ENCODE results near the gene CEACAM16.

The CEACAM16 gene

DNA sequence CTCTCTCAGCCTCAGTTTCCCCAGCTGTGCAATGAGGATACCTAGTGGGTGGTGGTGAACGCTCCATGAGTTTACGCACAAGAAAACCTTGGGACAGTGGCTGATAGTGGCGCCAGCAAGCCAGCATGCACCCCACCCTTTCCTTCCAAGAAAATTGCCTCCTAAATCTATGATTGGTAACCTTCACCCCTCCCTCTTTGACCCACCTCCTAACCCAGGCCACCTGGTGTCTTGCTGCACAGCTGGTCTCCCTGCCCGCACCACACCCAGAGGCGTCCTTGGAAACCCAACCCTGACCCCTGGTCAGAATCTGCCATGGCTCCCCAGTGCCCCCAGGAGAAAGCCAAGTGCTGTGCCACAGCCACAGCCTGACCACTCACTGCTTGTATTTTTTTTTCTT, 26.7 kb downstream of the CEACAM16 start:
- peaks cover 0 to 17% of the 10 kb centered on the region in 2 donors for H3K27me3 ChIP-seq
- TF ChIP-seq, protein P1, sequence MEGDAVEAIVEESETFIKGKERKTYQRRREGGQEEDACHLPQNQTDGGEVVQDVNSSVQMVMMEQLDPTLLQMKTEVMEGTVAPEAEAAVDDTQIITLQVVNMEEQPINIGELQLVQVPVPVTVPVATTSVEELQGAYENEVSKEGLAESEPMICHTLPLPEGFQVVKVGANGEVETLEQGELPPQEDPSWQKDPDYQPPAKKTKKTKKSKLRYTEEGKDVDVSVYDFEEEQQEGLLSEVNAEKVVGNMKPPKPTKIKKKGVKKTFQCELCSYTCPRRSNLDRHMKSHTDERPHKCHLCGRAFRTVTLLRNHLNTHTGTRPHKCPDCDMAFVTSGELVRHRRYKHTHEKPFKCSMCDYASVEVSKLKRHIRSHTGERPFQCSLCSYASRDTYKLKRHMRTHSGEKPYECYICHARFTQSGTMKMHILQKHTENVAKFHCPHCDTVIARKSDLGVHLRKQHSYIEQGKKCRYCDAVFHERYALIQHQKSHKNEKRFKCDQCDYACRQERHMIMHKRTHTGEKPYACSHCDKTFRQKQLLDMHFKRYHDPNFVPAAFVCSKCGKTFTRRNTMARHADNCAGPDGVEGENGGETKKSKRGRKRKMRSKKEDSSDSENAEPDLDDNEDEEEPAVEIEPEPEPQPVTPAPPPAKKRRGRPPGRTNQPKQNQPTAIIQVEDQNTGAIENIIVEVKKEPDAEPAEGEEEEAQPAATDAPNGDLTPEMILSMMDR (IDR thresholded peaks at IDR 0.05) = no peak
- H3K4me1 ChIP-seq = peaks cover 0 to 24% (median 16%) of the 10 kb centered on the region in 4 donors
- intact Hi-C loops (cut with DNase I; ENCODE audit: low total_unique reads) = loop anchor here (1.0 kb wide), 1 partner anchor 45 kb away; no protein-coding TSS in a partner anchor
- DNase-seq = no peak
- H3K4me3 ChIP-seq = no peak overlapping the region
- H3K9me3 ChIP-seq = no peaks in the 10 kb centered on the region
- H3K27ac ChIP-seq = no peak overlapping the region
- no peaks in the 10 kb centered on the region for H3K36me3 ChIP-seq

DNA sequence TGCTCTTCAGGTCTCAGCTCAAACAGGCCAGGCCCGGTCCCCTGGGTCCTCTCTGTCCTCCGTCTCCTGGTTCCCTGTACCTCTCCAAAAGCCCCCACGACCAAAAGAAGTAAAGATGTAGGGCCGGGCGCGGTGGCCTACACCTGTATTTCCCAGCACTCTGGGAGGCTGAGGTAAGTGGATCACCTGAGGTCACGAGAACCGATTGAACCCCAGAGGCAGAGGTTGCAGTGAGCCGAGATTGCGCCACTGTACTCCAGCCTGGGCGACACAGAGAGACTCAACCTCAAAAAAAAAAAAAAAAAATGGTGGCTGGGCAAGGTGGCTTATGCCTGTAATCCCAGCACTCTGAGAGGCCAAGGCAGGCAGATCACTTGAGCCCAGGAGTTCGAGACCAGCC, 27.5 kb downstream of the CEACAM16 start:
- Histone ChIP-seq H3K27ac (no peak overlapping the region), H3K4me3 (no peak overlapping the region)
- TF ChIP-seq, protein P1 (IDR thresholded peaks at IDR 0.05) = no peak

DNA sequence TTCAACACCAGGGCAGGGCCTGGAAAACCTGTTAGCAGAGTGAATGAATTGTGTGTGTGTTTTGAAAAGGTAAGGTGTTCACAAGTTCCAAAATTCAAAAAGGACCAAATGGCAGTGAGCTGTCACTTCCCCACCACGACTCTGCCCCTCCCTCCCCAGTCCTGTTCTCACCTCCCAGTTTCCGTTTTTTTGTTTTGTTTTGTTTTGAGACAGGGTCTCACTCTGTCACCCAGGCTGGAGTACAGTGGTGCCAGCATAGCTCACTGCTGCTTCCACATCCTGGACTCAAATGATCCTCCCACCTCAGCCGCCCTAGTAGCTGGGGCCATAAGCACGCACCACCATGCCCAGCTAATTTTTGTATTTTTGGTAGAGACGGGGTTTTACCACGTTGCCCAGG, 29.2 kb downstream of the CEACAM16 start:
- Histone ChIP-seq H3K4me3 (no peak overlapping the region), H3K4me1 (peaks cover 0 to 16% (median 10%) of the 10 kb centered on the region in 4 donors), H3K36me3 (no peaks in the 10 kb centered on the region), H3K9me3 (no peaks in the 10 kb centered on the region), H3K27me3 (peaks cover 0 to 11% of the 10 kb centered on the region in 2 donors), H3K27ac (no peak overlapping the region)
- TF ChIP-seq, protein P1 (IDR thresholded peaks at IDR 0.05) = no peak
- DNase-seq = no peak
- intact Hi-C loops (cut with DNase I; ENCODE audit: low total_unique reads) = no loop called here

More for the DNA sequence above, 27.5 kb downstream of the CEACAM16 start:
- H3K9me3 ChIP-seq = no peaks in the 10 kb centered on the region
- peaks cover 0 to 17% of the 10 kb centered on the region in 2 donors for H3K27me3 ChIP-seq
- no peaks in the 10 kb centered on the region for H3K36me3 ChIP-seq
- DNase-seq = no peak
- H3K4me1 ChIP-seq = peaks cover 0 to 24% (median 14%) of the 10 kb centered on the region in 4 donors
- intact Hi-C loops (cut with DNase I; ENCODE audit: low total_unique reads) = no loop called here

GRCh38 chr19:44729516-44730033, 30.6 kb downstream of the CEACAM16 start:
- Histone ChIP-seq H3K4me1 (peaks cover 0 to 9% (median 3%) of the 10 kb centered on the region in 4 donors), H3K4me3 (no peak overlapping the region), H3K27ac (no peak overlapping the region), H3K27me3 (peaks cover 0 to 11% of the 10 kb centered on the region in 2 donors), H3K36me3 (no peaks in the 10 kb centered on the region), H3K9me3 (no peaks in the 10 kb centered on the region)
- intact Hi-C loops (cut with DNase I; ENCODE audit: low total_unique reads) = no loop called here
- DNase-seq = no peak
- TF ChIP-seq, protein P1 (IDR thresholded peaks at IDR 0.05) = no peak

DNA sequence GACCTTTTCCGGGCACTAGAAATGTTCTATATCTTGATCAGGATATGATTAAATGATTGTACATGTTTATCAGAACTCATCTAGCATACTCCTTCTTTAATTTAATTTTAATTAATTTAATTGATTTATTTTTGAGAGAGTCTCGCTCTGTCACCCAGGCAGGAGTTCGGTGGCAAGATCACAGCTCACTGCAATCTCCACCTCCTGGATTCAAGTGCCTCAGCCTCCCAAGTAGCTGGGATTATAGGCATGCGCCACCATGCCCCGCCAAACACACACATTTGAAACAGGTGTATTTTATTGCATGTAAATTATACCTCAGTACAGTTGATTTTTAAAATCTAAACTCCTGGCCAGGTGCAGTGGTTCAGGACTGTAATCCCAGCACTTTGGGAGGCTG, 32.1 kb downstream of the CEACAM16 start:
- H3K4me1 ChIP-seq = no peaks in the 10 kb centered on the region
- no peak overlapping the region for H3K27ac ChIP-seq
- intact Hi-C loops (cut with DNase I; ENCODE audit: low total_unique reads) = no loop called here
- TF ChIP-seq, protein P1 (IDR thresholded peaks at IDR 0.05) = no peak
- no peaks in the 10 kb centered on the region for H3K36me3 ChIP-seq
- no peaks in the 10 kb centered on the region for H3K27me3 ChIP-seq
- DNase-seq = no peak
- no peak overlapping the region for H3K4me3 ChIP-seq
- H3K9me3 ChIP-seq = no peaks in the 10 kb centered on the region

DNA sequence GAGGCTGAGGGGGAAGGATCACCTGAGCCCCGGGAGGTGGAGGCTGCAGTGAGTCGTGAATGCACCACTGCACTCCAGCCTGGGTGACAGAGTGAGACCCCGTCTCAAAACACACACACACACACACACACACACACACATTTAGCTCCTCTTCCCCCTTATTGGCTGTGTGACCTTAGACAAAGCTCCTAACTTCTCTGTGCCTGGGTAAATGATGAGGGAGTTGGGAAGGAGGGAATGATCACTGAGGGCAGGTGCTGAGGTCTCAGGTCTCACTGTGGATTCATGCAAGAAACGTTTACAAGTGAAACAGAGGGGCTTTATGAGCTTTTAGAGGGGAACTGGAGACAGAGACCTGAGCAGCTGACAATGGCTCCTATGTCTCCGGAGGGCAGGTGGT, 32.7 kb downstream of the CEACAM16 start:
- TF ChIP-seq, protein P1 (IDR thresholded peaks at IDR 0.05) = no peak
- intact Hi-C loops (cut with DNase I; ENCODE audit: low total_unique reads) = no loop called here
- DNase-seq = no peak
- no peaks in the 10 kb centered on the region for H3K36me3 ChIP-seq
- no peak overlapping the region for H3K27ac ChIP-seq
- no peaks in the 10 kb centered on the region for H3K4me1 ChIP-seq
- no peaks in the 10 kb centered on the region for H3K27me3 ChIP-seq
- no peak overlapping the region for H3K4me3 ChIP-seq
- H3K9me3 ChIP-seq = no peaks in the 10 kb centered on the region

Data from tibial artery (tissue), 4 donors.